Measurements from ENCODE around the gene PTPN23. TPM values are rescaled to one million over a fixed set of nuclear protein-coding genes. Genes with fewer than 3 reads are reported as not detected.

The PTPN23 gene
- total and polyA plus RNA-seq, 9 of the 15 experiments (the other 6 are each of a cell fraction or from before 2014, with no cell fraction given): 0.41 to 58.7 (median 7.2) TPM

- 0 out of 2 replicates have a peak, but pooled peaks have one; percentile 35 for TF ChIP-seq PYGO2 (tag; IDR thresholded peaks at IDR 0.05)
- no peak for TF ChIP-seq DNMT1 (IDR thresholded peaks at IDR 0.05)
- no peak for TF ChIP-seq CBX5 (IDR thresholded peaks at IDR 0.05; ENCODE audit: borderline replicate concordance, low read depth)
- no peak for TF ChIP-seq U2AF1 (optimal IDR thresholded peaks at IDR 0.05; ENCODE audit: low read depth, low read length)
- TF ChIP-seq TAF15 (IDR thresholded peaks at IDR 0.05; ENCODE audit: low read depth, low read length): no peak
- TF ChIP-seq BCOR (IDR thresholded peaks at IDR 0.05): no peak
- no peak for TF ChIP-seq MCM5 (IDR thresholded peaks at IDR 0.05; ENCODE audit: low read depth)
- TF ChIP-seq, protein P1, sequence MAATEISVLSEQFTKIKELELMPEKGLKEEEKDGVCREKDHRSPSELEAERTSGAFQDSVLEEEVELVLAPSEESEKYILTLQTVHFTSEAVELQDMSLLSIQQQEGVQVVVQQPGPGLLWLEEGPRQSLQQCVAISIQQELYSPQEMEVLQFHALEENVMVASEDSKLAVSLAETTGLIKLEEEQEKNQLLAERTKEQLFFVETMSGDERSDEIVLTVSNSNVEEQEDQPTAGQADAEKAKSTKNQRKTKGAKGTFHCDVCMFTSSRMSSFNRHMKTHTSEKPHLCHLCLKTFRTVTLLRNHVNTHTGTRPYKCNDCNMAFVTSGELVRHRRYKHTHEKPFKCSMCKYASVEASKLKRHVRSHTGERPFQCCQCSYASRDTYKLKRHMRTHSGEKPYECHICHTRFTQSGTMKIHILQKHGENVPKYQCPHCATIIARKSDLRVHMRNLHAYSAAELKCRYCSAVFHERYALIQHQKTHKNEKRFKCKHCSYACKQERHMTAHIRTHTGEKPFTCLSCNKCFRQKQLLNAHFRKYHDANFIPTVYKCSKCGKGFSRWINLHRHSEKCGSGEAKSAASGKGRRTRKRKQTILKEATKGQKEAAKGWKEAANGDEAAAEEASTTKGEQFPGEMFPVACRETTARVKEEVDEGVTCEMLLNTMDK (IDR thresholded peaks at IDR 0.05; ENCODE audit: borderline replicate concordance, insufficient read depth, low read depth, low read length, poor library complexity, severe bottlenecking): peak; percentile 92
- peak; percentile 94; the same call in 1 of the 2 replicates for TF ChIP-seq XRCC5 (IDR thresholded peaks at IDR 0.05; ENCODE audit: low read depth, low read length)
- TF ChIP-seq ZNF639 (CRISPR knock-in tag; conservative IDR thresholded peaks at IDR 0.05 in 1 of 2, IDR thresholded peaks at IDR 0.05 in 1 of 2): peak; percentile 7 to 38; a peak in 1 of 4 replicates
- TF ChIP-seq HMGXB4 (CRISPR knock-in tag; IDR thresholded peaks at IDR 0.05): no peak
- TF ChIP-seq SMC3 (conservative IDR thresholded peaks at IDR 0.05; ENCODE audit: insufficient read depth, low read depth, low read length): peak; percentile 97
- no peak for TF ChIP-seq NFXL1 (CRISPR knock-in tag; IDR thresholded peaks at IDR 0.05)
- TF ChIP-seq PCBP1 (IDR thresholded peaks at IDR 0.05; ENCODE audit: low read depth, low read length, poor library complexity, severe bottlenecking): no peak
- peak; percentile 36; the same call in 1 of the 2 replicates for TF ChIP-seq SMARCA4 (IDR thresholded peaks at IDR 0.05)
- TF ChIP-seq RBBP5 (IDR thresholded peaks at IDR 0.05; ENCODE audit: borderline replicate concordance, insufficient read depth, low read length, poor library complexity, severe bottlenecking): no peak
- TF ChIP-seq, protein P2, sequence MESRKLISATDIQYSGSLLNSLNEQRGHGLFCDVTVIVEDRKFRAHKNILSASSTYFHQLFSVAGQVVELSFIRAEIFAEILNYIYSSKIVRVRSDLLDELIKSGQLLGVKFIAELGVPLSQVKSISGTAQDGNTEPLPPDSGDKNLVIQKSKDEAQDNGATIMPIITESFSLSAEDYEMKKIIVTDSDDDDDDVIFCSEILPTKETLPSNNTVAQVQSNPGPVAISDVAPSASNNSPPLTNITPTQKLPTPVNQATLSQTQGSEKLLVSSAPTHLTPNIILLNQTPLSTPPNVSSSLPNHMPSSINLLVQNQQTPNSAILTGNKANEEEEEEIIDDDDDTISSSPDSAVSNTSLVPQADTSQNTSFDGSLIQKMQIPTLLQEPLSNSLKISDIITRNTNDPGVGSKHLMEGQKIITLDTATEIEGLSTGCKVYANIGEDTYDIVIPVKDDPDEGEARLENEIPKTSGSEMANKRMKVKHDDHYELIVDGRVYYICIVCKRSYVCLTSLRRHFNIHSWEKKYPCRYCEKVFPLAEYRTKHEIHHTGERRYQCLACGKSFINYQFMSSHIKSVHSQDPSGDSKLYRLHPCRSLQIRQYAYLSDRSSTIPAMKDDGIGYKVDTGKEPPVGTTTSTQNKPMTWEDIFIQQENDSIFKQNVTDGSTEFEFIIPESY (CRISPR knock-in tag; IDR thresholded peaks at IDR 0.05): peak; percentile 61
- 0 out of 2 replicates have a peak, but pooled peaks have one; percentile 44 for TF ChIP-seq PRMT5 (CRISPR knock-in tag; IDR thresholded peaks at IDR 0.05)
Observed at GRCh38 chr3:47420511-47421484, 40.0 kb downstream of the PTPN23 start (continued).
